HG03108 (cell line): ENCODE measurements around the gene SEMA7A.
"Not testable (repeated sequence)": the region's sequence is repeated elsewhere in the genome, so short reads cannot be mapped to it uniquely, and the experiment has no call there.

Experiments
- ATAC-seq: cut with Tn5 transposase; IDR thresholded peaks from one replicate; pipeline ENCODE4 v1.9.1; 2021; ENCODE audit warnings: moderate library complexity; ENCODE audit not compliant: unreplicated experiment

Gene SEMA7A

DNA sequence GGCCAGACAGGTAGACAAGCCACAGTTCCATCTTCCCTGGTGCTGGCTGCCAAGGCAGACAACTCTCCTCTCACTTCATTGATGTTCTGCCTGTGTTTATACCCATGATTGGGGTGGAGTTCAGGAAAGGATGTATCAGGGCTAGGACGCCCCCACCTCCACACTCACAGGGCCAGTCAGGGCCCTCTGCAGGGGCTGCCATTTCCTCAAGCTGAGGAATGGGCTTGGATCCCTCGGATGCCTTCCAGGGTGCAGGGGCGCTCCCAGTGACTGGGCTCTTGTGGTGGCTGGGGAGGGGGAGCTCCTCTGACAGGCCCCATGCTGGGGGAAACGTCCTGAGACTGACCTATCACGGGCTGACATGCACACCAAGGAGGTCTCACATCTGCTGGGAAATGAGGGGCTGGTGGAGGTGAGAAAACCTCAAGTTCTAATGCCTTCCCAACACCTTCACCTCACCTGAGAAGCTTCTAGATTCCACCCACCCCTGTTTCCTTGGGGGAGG is 31.4 kb downstream of the SEMA7A start:
- no peak for ATAC-seq

DNA sequence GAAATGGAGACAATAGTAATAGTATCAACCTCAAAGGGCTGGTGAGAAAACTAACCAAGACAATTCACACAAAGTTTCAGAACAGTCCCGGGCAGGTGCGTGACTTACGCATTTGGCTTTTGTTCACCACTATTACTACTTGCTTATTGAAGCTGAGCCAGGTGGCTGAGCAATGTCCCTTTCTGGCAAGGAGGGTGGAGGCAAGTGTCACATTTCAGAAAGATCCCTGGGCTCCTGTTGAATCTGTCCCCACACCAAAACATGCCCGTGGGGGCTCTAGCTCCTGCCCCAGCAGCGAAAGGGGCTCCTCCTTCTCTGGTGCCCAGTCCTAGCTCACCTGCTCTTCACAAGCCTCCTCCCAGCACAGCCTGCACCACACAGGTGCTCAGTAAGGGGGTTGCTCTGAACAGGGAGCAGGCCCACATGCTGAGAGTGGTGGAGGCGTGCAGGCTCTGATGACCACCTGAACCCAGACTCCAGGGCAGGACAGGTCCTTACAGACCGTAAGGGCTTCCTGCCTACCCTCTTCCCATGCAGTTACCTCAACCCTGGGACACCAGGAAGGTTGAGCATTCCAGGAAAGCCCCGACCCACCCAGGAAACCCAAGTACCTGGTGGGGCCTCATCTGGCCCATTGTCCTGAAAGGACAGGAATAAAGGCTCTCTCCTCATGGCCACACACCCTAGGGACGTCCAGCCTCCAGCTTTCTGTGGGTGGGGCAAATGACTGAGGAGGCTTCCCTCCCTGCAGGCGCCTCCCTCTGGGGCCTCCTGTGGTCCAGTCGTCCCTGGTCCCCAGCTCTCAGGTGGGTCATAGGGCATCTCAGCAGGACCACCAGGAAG is 32.6 kb downstream of the SEMA7A start:
- ATAC-seq = no peak

DNA sequence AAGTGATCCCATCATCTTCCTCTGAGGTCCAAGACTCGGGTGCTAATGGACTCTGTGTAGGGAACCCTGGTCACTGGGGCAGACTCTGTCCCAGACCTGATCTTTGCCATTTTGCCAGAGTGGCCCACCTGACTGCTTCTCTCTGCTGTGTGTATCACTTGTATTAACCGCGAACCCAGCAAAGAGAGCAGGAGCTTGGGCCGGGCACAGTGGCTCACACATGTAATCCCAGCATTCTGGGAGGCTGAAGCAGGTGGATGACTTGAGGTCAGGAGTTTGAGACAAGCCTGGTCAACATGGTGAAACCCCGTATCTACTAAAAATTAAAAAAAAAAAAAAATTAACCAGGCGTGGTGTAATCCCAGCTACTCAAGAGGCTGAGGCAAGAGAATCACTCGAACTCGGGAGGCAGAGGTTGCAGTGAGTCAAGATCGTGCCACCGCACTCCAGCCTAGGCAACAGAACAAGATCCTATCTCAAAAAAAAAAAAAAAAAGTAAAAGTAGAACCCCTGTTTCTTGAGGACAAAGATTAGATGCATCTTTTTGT is 33.4 kb downstream of the SEMA7A start:
- ATAC-seq = no peak

DNA sequence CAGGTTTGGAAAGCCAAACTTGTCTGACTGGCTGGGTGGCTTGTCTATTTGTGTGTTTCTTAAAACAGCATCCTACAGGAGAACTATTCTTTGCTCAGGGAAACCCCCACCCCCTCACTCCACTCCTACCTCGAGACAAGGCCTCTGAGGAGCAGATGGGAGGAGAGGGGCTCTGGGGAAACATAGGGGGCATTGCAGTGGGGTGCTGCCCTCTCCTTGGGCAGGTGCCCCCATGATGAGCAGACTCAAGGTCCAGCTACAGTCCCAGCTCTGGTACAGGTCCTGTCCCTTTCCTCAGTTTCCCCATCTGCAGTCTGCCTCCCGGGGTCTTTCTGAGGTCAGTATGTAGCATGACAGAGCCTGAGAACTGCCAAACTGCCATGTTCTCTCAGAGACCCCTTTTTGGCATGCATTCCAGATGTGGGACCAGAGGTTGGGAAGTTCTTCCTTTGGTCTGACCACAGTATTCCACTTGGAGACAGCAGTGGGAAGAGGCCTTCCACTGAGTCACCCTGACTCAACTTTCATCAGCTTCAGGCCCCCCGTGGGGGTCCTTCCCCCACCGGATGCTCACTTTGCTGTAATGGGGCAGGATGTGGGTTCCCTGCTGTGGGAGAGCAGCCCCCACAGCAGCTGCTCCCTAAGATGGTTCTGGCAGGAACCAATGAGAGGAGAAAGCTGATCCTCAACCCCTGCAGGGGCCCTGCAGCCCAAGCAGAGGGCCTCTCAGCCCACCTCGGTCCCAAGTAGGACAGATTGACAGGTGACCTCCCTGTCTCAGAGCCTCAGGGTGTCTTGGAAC is 34.0 kb downstream of the SEMA7A start:
- no peak for ATAC-seq

DNA sequence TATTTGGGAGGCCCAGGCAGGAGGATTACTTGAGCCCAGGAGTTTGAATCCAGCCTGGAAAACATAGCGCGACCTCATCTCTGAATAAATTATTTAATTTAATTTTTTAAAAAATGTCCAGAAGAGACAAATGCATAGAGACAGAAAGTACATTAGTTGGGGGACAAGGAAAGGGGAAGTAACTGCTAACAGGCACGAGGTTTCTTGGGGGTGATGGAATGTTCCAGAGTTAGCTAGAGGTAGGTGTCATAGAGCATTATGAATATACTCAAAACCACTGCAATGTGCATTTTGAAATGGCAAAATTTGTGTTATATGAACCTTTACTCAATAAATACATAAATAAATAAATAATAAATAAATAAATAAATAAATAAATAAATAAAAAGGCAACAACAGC is 34.7 kb downstream of the SEMA7A start:
- ATAC-seq = no peak

DNA sequence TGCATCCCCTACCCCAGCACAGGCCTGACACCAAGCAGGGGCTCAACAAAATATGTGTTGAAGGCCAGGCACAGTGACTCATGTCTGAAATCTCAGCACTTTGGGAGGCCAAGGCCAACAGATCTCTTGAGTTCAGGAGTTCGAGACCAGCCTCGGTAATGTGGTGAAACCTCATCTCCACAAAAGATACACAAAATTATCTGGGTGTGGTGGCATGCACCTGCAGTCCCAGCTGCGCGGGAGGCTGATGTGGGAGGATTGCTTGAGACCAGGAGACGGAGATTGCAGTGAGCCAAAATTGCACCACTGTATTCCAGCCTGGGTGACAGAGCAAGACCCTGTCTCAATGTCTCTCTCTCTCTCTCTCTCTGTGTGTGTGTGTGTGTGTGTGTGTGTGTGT is 35.6 kb downstream of the SEMA7A start:
- ATAC-seq = no peak

DNA sequence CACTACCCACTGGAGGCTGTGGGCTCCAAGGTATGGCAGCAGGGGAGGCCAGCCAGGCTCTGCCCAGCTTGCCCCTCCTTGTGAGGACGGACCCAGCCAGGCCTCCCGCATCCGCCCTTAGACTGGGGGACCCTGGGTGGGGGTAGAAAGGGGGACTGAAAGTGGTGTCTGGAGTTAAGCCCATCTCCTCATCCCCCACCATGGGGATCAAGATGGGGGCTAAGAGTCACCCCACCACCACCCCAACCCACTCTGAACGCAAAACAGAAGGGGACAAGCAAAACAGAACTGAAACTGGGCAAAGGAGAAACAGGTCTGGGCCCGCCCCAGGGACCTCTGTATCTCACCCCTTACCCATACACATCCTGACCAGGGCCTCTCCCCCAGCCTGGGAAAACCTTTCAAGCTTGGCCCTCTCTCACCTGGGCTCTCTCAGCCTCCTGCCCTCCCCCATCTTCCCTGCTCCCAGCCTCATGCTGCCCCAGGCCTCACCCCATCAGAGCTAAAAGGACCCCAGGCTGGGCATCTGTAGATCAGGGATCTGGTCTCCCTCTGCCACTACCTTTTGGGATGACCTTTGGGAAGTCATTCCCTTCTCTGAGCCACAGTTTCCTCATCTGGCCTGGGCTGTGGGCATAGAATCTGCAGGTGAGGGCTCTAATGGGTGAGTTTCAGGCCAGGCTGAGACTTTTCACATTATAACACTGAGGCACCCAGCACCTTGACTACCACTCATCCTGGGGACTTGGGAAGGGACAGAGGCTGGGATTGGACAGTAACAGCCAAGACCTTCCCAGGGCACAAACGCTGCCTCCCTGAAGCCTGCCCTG is 36.3 kb downstream of the SEMA7A start:
- ATAC-seq = peak; percentile 16

DNA sequence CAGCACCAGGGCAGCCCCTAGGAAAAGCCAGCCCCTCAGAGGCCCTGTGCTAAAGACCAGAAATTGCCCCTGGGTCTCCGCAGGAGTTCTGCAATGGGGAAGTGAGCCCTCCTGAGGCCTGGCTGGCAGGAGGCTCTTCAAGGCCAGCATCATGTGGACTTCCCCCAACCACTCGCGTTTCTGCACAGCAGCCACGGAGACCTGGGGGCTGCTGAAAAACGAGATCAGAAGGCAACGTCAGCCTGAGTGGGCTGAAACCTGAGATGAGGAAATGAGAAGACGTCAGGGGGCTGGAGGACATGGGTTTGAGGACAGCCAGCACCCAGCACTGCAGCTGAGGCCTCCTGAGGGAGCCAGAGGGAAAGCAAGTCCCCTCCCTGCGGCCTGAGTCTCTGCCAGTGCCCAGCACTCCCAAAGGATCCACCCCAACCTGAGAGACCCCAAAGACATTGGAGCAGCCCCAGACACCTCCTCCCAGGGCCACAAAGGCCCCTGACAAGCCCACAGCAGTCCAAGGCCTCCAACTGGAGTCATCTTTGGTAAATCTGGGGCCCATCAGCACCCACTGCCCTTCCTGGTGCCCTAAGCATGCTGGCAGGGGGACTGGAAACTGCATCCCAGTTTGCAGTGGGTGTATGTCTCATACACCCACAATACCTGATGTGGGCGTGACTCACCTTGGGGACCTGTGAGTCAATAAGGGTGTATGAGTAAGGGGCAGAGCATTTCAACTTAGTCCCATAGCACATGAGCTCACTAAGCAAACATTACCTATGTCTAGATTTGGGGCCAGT is 37.1 kb downstream of the SEMA7A start:
- peak; percentile 26 for ATAC-seq

DNA sequence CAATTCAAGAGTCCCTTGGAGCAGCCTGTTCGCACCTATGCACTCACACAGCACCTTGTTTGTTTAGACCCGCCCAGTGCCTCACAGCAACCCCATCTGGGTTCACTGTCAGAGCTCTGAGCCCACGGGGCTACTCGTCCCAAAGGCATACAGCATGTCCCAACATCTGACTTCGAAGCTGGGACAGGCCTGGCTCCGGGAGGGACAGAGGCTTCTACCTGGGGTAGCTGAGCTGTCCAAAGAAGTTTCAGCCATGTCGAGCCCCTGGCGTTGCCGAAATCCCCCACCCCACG is 37.7 kb downstream of the SEMA7A start:
- no peak for ATAC-seq

DNA sequence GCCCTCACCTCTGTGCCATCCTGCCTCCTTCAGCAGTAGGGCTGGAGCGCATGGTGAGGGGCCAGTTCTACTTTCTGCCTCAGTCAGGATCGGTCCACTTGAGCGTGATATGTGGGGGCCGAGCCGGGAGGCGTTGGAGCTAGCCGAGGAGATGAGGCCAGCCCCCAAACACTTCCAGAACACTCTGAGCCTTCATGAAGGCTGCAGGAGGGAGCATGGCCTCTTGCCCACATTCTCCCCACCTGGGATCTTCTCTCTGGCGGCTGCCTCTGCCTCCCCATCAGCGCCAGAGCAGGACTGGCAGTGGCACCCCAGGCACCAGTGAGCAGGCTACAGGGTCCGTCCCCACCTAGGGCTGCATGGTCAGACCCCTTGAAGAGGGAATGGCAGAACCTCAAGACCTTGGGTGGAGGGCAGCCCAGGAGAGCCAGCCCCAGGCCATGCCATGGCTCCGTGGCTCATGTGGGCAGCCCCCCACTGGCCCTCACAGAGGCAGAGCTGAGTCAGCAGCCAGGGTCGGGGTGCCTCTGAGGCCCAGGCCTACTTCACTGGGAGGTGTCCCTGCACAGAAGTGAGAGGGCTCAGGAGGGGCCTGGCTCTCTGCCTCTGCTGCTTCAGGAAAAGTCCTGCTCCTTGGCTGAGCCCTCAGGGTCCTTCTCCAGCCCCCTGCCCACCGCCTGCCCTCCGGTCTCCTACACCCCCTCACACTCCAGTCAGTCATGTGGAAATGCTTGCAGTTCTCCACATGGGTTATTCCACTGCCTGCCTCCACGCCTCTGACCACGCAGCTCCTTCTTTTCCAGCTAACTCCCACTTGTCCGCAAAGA is 38.2 kb downstream of the SEMA7A start:
- no peak for ATAC-seq

DNA sequence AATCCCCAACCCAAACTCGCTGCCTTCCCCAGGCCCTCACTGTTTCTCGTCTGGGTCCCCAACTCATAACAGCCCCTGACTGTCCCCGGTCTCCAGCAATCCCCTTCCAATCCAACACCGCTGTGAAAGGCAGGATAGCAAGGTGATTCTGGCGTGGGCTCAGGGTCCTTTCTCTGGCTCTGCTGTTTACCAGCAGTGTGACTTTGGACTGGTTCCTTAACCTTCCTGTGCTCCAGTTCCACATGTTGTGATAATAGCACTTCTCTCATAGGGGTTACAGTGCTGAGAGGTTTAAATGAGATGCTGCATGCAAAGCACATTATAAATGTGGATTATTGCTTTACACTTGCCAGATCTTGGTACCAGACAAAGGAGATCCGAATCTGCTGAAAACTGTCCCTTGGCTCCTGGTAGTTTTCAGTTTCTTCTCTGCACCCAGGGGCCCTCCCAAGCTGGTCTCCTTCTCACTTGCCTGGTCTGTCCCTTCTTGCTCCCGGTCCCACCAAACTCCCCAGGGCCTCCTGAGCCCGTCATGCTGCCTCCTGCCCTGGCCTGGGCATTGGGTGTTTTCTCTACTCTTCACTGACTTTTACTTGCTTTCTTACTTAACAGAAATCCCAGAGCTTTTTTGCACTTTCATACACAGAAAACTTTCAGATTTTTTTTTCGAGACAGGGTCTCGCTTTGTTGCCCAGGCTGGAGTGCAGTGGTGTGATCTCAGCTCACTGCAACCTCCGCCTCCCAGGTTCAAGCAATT is 39.5 kb downstream of the SEMA7A start:
- ATAC-seq = no peak

DNA sequence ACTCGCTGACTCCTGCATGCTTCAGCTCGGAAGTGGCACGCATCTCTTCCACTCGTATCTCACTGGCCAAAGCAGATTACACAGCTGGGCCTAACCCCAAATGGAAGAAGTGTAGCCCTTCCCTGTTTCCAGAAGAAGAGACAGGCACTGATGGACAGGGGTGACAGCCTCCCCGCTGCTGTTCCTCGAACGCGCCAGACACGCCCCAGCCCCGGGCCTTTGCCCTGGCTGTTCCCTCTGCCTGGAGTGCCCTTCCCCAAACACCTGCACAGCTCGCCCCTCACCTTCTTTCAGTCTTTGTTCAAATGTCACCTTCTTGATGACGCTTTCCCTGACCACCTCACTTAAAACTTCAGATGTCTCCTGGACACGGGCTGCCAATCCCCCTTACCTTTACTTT is 40.3 kb downstream of the SEMA7A start:
- ATAC-seq = no peak

DNA sequence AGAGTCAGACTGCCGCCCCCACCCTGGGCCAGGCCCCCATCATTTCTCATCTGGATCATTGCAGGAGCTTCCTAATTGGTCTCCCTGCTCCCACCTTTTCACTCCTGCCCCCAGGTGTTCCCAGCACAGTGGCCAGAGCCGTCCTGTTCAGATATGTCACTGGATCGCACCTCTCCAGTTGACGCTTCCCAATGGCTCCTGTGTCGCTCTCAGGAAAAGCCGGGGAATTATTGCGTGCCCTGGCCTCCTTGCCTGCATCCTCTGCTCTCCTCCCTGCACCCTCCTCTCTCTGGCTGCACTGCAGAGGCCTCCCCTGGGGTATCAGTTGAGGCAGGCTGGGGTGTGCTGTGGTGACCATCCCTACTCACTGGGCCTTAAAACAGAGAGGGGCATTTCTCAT is 40.9 kb downstream of the SEMA7A start:
- no peak for ATAC-seq

DNA sequence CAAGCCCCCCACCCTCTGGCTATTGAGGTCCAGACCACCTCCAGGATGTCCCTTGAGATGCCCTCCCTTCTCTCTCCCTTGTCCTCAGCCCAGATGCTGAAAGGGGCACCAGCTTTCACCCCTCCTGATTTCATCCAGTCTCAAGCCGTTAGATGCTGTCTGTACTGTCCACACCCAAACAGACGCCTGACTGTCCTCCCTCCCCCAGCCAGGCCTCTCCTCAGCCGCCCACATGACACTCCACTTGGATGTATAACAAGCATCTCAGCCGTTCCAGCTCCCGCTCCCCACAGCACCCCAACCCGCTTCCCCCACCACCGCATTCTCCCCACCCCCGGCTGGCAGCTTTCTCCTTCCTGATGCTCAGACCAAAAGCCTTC is 41.3 kb downstream of the SEMA7A start:
- no peak for ATAC-seq

DNA sequence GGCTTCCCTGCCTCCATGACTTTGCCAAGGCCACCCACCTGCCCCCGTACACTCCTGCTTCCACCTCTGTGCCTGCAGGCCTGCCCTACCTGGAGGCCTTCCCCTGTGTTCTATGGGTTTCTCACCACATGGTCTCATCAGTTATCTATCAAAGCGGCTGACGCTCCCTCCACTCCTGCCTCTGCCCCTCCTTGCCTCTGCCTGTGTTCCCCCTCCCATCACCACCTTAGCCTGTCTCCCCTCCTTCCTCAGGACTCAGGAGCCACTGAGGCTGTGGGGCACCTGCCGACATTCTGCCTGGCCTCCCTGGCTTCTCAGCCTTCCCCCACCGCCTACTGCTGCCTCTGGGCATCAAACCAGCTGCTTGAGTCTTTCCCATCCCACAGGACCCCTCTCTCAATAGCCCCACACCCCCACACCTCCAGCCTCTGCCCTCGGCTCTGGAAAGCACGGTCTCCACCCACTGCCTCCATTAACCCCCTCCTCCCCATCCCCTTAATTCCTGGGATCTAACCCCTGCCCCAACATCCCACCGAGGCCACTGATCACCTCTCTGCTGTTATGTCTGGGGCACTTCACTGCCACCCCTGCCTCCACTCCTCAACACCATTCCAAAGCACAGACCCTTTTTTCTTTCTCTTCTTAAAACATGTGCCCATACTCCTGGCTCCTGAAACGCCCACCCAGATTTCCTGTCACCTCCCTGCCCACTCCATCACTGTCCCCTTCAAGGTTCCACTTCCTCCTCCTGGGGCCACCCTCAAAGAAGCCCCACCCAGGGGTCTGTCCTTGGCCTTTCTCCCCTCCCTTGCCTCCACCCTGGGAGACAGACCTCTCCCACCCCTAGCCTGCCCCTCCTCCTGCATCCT is 41.9 kb downstream of the SEMA7A start:
- ATAC-seq = no peak

DNA sequence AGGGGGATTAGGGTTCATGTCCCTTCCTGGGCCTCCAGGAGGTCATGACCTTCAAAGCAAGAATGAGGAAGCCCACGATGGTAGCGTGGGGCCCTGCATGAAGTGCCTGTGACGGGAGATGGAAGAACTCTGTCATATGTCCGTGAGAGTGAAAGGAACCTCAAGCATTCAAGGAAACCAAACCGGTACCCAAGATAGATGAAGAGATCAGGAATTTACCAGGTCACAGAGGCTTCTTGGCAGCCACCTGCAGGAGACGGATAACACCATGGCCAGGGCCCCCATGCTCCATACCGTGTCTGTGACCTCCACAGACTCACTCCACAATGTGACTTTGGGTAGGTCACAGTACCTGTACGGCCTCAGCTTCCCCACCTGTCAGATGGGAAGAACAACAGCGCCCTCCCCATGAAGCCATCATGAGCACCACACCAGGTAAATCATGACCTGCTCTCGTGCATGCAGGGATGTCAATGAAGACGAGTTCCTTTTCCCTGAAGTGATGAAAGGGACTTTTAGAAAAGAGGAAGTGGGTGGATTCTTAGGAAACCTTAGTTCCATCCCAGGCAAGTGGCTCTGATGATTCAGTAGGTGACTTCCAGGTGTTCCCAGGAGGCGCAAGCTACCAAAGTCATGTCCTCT is 43.0 kb downstream of the SEMA7A start:
- ATAC-seq = no peak

DNA sequence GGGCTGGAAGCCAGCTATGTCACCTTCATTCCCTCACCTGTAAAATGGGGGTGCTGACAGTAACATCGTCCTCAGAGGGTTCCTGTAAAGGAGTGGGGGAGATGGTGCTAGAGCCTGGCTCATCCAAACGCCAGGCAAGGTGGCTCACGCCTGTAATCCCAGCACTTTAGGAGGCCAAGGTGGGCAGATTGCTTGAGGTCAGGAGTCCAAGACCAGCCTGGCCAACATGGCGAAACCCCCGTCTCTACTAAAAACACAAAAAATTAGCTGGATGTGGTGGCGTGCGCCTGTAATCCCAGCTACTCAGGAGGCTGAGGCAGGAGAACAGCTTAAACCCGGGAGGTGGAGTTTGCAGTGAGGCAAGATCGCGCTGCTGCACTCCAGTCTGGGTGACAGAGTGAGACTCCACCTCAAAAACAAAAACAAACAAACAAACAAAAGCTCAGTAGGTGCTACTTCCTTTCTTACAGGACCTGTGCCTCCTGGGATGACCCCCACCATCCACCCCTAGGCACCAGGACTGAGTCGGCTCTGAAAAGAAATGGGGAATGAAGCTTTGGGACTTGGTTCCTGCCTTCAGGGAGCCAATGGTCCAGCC is 43.6 kb downstream of the SEMA7A start:
- ATAC-seq = not testable (repeated sequence)
